K562 (cell line): Measurements from ENCODE around the gene PLEKHG4B.

Experiments used
- ARID1B ChIP-seq: fragments of 450-650 bp; IDR thresholded peaks from 2 replicates; pipeline ENCODE4 v1.6.1; 2016; ENCODE audit warnings: antibody characterized with exemption, mild to moderate bottlenecking, inconsistent platforms
- BRD4 ChIP-seq: fragments of 200-600 bp; sonication (generic); IDR thresholded peaks from 2 replicates; pipeline ENCODE4 v1.6.1; 2017; ENCODE audit warnings: inconsistent platforms
- GATA2 ChIP-seq: sonication (generic); formaldehyde crosslinking; IDR thresholded peaks from 2 replicates; pipeline ENCODE4 v1.4.0; 2020; ENCODE audit warnings: mild to moderate bottlenecking, missing genetic modification reagents
- HNRNPL ChIP-seq: fragments of 200-400 bp; formaldehyde crosslinking; IDR thresholded peaks from 2 replicates; pipeline ENCODE4 v1.6.1; 2017; ENCODE audit warnings: low read depth, mild to moderate bottlenecking, low read length
- JUND ChIP-seq, 2 experiments: IDR thresholded peaks; 2 replicates in 1 of 2; 3 replicates in 1 of 2; pipeline ENCODE4 v1.6.1; 2011; ENCODE audit warnings: borderline replicate concordance in 2 of 2, low read depth in 2 of 2, low read length in 2 of 2, improper control_type of control experiment in 1 of 2, missing biosample characterization in 1 of 2, missing genetic modification characterization in 1 of 2, missing genetic modification reagents in 1 of 2
- POU5F1 ChIP-seq: fragments of 150-350 bp; IDR thresholded peaks from 2 replicates; pipeline ENCODE4 v1.6.1; 2014; ENCODE audit warnings: borderline replicate concordance, low read length, low read depth, mild to moderate bottlenecking; ENCODE audit not compliant: partially characterized antibody
- RBM34 ChIP-seq: fragments of 200-400 bp; formaldehyde crosslinking; IDR thresholded peaks from 2 replicates; pipeline ENCODE4 v1.6.1; 2018; ENCODE audit warnings: low read length, borderline replicate concordance; ENCODE audit not compliant: insufficient read depth
- RCOR1 ChIP-seq, 2 experiments: IDR thresholded peaks; 2 replicates each; pipeline ENCODE4 v1.6.1; 2012; ENCODE audit warnings: low read depth in 2 of 2, low read length in 2 of 2, borderline replicate concordance in 1 of 2, improper control_type of control experiment in 1 of 2
- ZNF175 ChIP-seq: fragments of 200-800 bp; sonication (Bioruptor generic); IDR thresholded peaks from 2 replicates; pipeline ENCODE4 v1.6.1; 2016; ENCODE audit warnings: low read depth, mild to moderate bottlenecking, missing genetic modification characterization, missing compliant biosample characterization
- TF ChIP-seq, protein P1 (sequence below): IDR thresholded peaks from 3 replicates; pipeline ENCODE4 v1.6.1; 2011; ENCODE audit warnings: borderline replicate concordance, mild to moderate bottlenecking, moderate library complexity; ENCODE audit not compliant: insufficient read length; ENCODE audit errors: extremely low read depth
- TF ChIP-seq, protein P2 (sequence below): sonication (generic); formaldehyde crosslinking; IDR thresholded peaks from 2 replicates; pipeline ENCODE4 v1.5.0; 2020; ENCODE audit warnings: missing genetic modification reagents
- TF ChIP-seq, protein P3 (sequence below): fragments of 450-650 bp; conservative IDR thresholded peaks from 2 replicates; pipeline ENCODE4 v1.6.1; 2016; ENCODE audit warnings: missing genetic modification characterization, low read depth, mild to moderate bottlenecking, control low read depth, missing compliant biosample characterization

DNA sequence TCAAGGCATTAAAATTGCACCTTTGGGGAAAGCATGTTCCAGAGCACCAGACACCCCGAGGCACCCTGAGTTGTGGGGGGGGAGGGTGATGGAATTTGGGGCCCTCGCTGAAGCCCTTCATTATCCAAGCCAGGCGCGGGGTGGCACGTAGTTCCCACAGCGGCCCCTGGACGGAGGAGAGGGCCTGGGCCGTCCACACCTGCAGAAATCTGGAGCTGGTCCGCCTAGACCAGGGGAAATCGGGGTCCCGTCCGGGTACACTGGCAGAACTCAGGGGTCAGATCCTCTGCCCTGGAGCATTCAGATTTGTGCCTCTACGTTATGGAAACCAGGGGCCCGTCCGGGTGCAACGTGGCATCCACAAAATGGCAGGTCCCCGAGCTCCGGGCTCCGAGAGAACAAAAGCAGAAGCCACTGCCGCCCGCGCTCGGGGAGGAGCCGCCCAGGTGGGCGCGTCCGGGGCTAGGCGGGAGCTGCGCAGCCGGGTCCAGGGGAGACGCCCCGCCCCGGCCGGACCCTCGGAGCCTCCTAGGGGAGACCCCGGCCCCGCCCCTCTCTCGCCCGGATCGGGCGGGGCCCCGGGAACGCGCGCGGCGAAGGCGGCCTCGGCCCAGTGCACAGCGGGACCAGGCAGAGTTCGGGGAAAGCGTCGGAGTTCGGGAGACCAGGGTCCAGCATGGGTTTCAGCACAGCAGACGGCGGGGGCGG, at the start of gene PLEKHG4B:
- TF ChIP-seq GATA2 (CRISPR knock-in tag) (no peak), RBM34 (no peak), BRD4 (no peak), HNRNPL (no peak), RCOR1 (IDR thresholded peaks at IDR 0.05; ENCODE audit: borderline replicate concordance in 1 of 2, low read depth in 2 of 2, low read length in 2 of 2) (no peak), JUND (IDR thresholded peaks at IDR 0.05; ENCODE audit: borderline replicate concordance, low read depth, low read length) (no peak), JUND (tag; IDR thresholded peaks at IDR 0.05; ENCODE audit: borderline replicate concordance, low read depth, low read length) (no peak), ARID1B (no peak), ZNF175 (no peak), POU5F1 (no peak)
- TF ChIP-seq, protein P1, sequence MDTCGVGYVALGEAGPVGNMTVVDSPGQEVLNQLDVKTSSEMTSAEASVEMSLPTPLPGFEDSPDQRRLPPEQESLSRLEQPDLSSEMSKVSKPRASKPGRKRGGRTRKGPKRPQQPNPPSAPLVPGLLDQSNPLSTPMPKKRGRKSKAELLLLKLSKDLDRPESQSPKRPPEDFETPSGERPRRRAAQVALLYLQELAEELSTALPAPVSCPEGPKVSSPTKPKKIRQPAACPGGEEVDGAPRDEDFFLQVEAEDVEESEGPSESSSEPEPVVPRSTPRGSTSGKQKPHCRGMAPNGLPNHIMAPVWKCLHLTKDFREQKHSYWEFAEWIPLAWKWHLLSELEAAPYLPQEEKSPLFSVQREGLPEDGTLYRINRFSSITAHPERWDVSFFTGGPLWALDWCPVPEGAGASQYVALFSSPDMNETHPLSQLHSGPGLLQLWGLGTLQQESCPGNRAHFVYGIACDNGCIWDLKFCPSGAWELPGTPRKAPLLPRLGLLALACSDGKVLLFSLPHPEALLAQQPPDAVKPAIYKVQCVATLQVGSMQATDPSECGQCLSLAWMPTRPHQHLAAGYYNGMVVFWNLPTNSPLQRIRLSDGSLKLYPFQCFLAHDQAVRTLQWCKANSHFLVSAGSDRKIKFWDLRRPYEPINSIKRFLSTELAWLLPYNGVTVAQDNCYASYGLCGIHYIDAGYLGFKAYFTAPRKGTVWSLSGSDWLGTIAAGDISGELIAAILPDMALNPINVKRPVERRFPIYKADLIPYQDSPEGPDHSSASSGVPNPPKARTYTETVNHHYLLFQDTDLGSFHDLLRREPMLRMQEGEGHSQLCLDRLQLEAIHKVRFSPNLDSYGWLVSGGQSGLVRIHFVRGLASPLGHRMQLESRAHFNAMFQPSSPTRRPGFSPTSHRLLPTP, result no peak
- TF ChIP-seq, protein P2, sequence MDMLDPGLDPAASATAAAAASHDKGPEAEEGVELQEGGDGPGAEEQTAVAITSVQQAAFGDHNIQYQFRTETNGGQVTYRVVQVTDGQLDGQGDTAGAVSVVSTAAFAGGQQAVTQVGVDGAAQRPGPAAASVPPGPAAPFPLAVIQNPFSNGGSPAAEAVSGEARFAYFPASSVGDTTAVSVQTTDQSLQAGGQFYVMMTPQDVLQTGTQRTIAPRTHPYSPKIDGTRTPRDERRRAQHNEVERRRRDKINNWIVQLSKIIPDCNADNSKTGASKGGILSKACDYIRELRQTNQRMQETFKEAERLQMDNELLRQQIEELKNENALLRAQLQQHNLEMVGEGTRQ (CRISPR knock-in tag), result no peak
- TF ChIP-seq, protein P3, sequence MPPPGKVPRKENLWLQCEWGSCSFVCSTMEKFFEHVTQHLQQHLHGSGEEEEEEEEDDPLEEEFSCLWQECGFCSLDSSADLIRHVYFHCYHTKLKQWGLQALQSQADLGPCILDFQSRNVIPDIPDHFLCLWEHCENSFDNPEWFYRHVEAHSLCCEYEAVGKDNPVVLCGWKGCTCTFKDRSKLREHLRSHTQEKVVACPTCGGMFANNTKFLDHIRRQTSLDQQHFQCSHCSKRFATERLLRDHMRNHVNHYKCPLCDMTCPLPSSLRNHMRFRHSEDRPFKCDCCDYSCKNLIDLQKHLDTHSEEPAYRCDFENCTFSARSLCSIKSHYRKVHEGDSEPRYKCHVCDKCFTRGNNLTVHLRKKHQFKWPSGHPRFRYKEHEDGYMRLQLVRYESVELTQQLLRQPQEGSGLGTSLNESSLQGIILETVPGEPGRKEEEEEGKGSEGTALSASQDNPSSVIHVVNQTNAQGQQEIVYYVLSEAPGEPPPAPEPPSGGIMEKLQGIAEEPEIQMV (tag), result no peak
